ENCODE data around the gene FCER1G. TPM values are rescaled to one million over a fixed set of nuclear protein-coding genes. Genes with fewer than 3 reads are reported as not detected.

Gene FCER1G
- total and polyA plus RNA-seq, 2 of the 4 experiments (the other 2 are of a cell fraction): 0.44 TPM; not detected in 1

GRCh38 chr1:161182214-161182613, 32.9 kb upstream of the FCER1G start:
- in situ Hi-C loops (cut with MboI; ENCODE audit: low sequenced_read_pairs): no loop called here
- DNase-seq: peak; percentile 60
- no peak overlapping the region for H3K27ac ChIP-seq (ENCODE audit: insufficient read depth, low read length)

More at GRCh38 chr1:161182214-161182613, 32.9 kb upstream of the FCER1G start:
- ATAC-seq (ENCODE audit: low read depth): no peak
- no peaks in the 10 kb centered on the region for H3K36me3 ChIP-seq (ENCODE audit: control insufficient read depth, insufficient read depth, low read length)
- WGBS, 2 experiments (ENCODE audit: extremely low coverage in 2 of 2, insufficient read length in 1 of 2): 100% methylated on average over 1 of the region's 1 CpG; no CpG with 5 or more reads in 1 of the 2 experiments
- H2BK20ac ChIP-seq (ENCODE audit: low read depth, low read length): no peak overlapping the region; the same call in 1 of the 2 replicates
- BruUV-seq (replicated peaks): no TSS peak
- CTCF ChIA-PET: interaction anchor here (1.2 to 2.0 kb wide), 2 partner anchors 23 to 43 kb away, joined by 4 read pairs; partner anchors contain the start of gene TOMM40L
- 0 out of 2 replicates have a peak, but pooled peaks cover 6% of the 10 kb centered on the region for H3K9me1 ChIP-seq (ENCODE audit: insufficient read depth, low read length)
- no peak overlapping the region for H3K4me2 ChIP-seq (ENCODE audit: low read depth, low read length)
- H2AFZ ChIP-seq (replicated peaks; ENCODE audit: low read length, poor library complexity): peak overlapping the region; percentile 71
- H3K9ac ChIP-seq (ENCODE audit: low read depth, low read length): no peak overlapping the region
- peaks cover under 1 to 4% of the 10 kb centered on the region in 2 experiments; a peak in 2 of 4 replicates for H3K79me1 ChIP-seq (ENCODE audit: low read depth in 1 of 2, low read length in 2 of 2)
- peak overlapping the region; percentile 88 for H2AK9ac ChIP-seq (replicated peaks; ENCODE audit: low read depth, low read length, poor library complexity)
- dilution Hi-C loops (cut with HindIII; ENCODE audit: low sequenced_read_pairs, unreplicated experiment): no loop called here
- no peak overlapping the region for H3K23ac ChIP-seq (ENCODE audit: low read depth, low read length)
- no peaks in the 10 kb centered on the region for H4K20me1 ChIP-seq (ENCODE audit: insufficient read depth, low read length)
- no peaks in the 10 kb centered on the region for H3K9me3 ChIP-seq (ENCODE audit: control insufficient read depth, insufficient read depth, low read length)
- H2BK5ac ChIP-seq (ENCODE audit: low read depth, low read length, poor library complexity, severe bottlenecking): no peak overlapping the region
- no peak overlapping the region for H2AK5ac ChIP-seq (ENCODE audit: low read depth, low read length)
- H2BK15ac ChIP-seq (ENCODE audit: low read depth, low read length): no peak overlapping the region
- peaks cover 6% of the 10 kb centered on the region for H3K4me1 ChIP-seq (ENCODE audit: control insufficient read depth, insufficient read depth, low read length)
- no peak overlapping the region for H3K56ac ChIP-seq (ENCODE audit: extremely low read depth, insufficient read depth, low read length)
- H3K4ac ChIP-seq (ENCODE audit: low read depth, low read length): peak overlapping the region; percentile 16; the same call in 1 of the 2 replicates
- intact Hi-C loops (cut with micrococcal nuclease): no loop called here
- POLR2A ChIA-PET (ENCODE audit: unreplicated experiment): no interaction called here
- H4K8ac ChIP-seq (ENCODE audit: low read depth in 2 of 2, low read length in 2 of 2): peak overlapping the region in 1 of 2 experiments; percentile 11; a peak in 2 of 4 replicates
- H4K91ac ChIP-seq (ENCODE audit: insufficient read depth, low read depth, low read length): no peak overlapping the region
- TF ChIP-seq ELK1 (IDR thresholded peaks at IDR 0.05; ENCODE audit: borderline replicate concordance, low read depth, low read length): no peak
- no peak for TF ChIP-seq MAZ (IDR thresholded peaks at IDR 0.05; ENCODE audit: borderline replicate concordance, low read depth, low read length)
- TF ChIP-seq POLR2A (IDR thresholded peaks at IDR 0.05; ENCODE audit: low read depth, low read length): no peak
- no peak for TF ChIP-seq RAD21 (IDR thresholded peaks at IDR 0.05; ENCODE audit: low read length)
- TF ChIP-seq CHD1 (IDR thresholded peaks at IDR 0.05; ENCODE audit: low read depth, low read length): no peak
- TF ChIP-seq BHLHE40 (IDR thresholded peaks at IDR 0.05; ENCODE audit: low read depth, low read length): no peak
- no peak for TF ChIP-seq NFE2L2 (IDR thresholded peaks at IDR 0.05; ENCODE audit: low read depth, low read length)
- TF ChIP-seq SMC3 (IDR thresholded peaks at IDR 0.05; ENCODE audit: low read depth, low read length): no peak
- TF ChIP-seq RFX5 (IDR thresholded peaks at IDR 0.05; ENCODE audit: low read depth, low read length): no peak
- TF ChIP-seq USF2 (IDR thresholded peaks at IDR 0.05; ENCODE audit: low read depth, low read length): no peak
- no peak for TF ChIP-seq CEBPB (IDR thresholded peaks at IDR 0.05; ENCODE audit: low read depth, low read length)
- no peak for TF ChIP-seq FOS (IDR thresholded peaks at IDR 0.05; ENCODE audit: low read depth, low read length)
- H2BK120ac ChIP-seq (ENCODE audit: low read depth, low read length): no peak overlapping the region; the same call in 1 of the 2 replicates
- H3K14ac ChIP-seq (replicated peaks; ENCODE audit: low read depth, low read length): 0 out of 2 replicates have a peak overlapping the region, but pooled peaks have one; percentile 0
- no peak overlapping the region for H3K4me3 ChIP-seq (ENCODE audit: insufficient read depth, low read depth, low read length)
- no peak overlapping the region for H3K18ac ChIP-seq (ENCODE audit: low read depth, low read length)
- H4K5ac ChIP-seq (ENCODE audit: low read depth, low read length): no peak overlapping the region; the same call in 1 of the 2 replicates
- no peaks in the 10 kb centered on the region for H3K27me3 ChIP-seq (ENCODE audit: control insufficient read depth, insufficient read depth, low read length)

All from IMR-90 (cell line).